Uterus (tissue), 2 donors: ENCODE data around the gene SLC25A12.

Experiments used
- POLR2A ChIP-seq, 2 donors: fragments of 450-650 bp; IDR thresholded peaks; one replicate each; pipeline ENCODE4 v1.6.1; 2016; ENCODE audit warnings: antibody characterized with exemption in 2 of 2, mild to moderate bottlenecking in 1 of 2, moderate library complexity in 1 of 2
- TF ChIP-seq, protein P1 (sequence below), 4 experiments: fragments of 200-600 bp in 2 of 4; fragments of 450-650 bp in 2 of 4; sonication (generic) in 2 of 4; IDR thresholded peaks; one replicate each; pipeline ENCODE4 v1.5.1; 2016 to 2019; ENCODE audit warnings: antibody characterized with exemption in 4 of 4, mild to moderate bottlenecking in 2 of 4, moderate library complexity in 1 of 4

- TF ChIP-seq, protein P1, sequence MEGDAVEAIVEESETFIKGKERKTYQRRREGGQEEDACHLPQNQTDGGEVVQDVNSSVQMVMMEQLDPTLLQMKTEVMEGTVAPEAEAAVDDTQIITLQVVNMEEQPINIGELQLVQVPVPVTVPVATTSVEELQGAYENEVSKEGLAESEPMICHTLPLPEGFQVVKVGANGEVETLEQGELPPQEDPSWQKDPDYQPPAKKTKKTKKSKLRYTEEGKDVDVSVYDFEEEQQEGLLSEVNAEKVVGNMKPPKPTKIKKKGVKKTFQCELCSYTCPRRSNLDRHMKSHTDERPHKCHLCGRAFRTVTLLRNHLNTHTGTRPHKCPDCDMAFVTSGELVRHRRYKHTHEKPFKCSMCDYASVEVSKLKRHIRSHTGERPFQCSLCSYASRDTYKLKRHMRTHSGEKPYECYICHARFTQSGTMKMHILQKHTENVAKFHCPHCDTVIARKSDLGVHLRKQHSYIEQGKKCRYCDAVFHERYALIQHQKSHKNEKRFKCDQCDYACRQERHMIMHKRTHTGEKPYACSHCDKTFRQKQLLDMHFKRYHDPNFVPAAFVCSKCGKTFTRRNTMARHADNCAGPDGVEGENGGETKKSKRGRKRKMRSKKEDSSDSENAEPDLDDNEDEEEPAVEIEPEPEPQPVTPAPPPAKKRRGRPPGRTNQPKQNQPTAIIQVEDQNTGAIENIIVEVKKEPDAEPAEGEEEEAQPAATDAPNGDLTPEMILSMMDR (IDR thresholded peaks at IDR 0.05), result no peak
- TF ChIP-seq POLR2A (IDR thresholded peaks at IDR 0.05), result no peak
Measured at GRCh38 chr2:171814883-171815282, 79.2 kb downstream of the SLC25A12 start.
